ENCODE data around the gene CCDC60.
"Not testable (repeated sequence)": the region's sequence is repeated elsewhere in the genome, so short reads cannot be mapped to it uniquely, and the experiment has no call there.

CCDC60 gene

DNA sequence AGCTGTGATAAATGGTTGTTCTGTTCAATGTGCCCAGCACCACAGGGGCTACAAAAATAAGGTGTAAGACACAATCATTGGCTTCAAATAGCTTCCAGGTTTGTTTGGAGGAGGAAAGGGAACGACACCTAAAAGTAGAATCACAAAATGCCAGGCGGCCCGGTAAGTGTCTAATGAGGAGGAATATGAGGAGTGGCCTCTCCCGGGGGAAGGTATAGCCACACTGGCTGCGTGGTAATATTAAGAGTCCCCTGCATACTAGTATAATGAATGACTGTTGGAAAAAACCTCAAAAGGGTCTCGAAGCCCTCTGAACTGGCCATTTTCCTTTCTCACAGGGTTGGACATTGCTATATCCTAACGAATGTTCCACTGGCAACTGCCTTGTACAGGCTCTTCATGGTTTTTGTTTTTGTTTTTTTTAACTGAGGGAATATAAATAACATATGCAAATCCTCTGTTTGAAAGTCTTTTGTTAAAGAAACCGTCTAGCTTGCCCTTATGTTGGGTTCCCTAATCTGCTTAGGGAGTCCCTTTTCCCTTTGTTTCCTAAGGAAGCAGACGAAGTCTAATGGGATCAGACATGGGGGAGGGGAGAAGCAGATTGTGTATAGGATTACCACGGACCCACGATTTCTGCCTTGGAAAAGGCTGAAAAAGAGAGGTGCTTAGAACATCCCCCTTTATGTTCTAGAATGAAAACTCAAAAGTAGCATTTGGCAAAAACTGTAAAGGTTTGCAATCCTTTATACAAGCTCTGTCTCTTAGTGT, 4.2 kb downstream of the CCDC60 start:
- no peak for DNase-seq (ENCODE audit: low read depth in 1 of 2, low spot score in 1 of 2)

DNA sequence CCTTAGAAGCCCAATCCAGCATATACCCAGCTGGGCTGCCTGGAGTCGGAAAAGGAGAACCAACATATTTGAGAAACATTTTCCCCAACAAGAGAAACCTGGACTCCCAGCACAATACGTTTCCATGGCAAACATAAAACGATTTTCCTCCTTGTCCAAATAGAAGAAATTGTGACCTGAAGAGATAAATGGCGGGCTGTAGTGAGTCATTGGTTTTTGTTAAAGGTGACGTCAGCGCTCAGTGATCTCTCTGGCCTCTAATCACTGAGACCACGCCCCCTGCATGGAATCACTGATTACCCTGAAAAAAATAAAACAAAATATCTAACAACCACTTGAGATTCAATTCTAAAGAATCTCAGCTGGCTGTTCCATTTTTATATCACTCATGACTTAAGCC, 6.0 kb downstream of the CCDC60 start:
- no peak for DNase-seq (ENCODE audit: low read depth in 1 of 2, low spot score in 1 of 2)

DNA sequence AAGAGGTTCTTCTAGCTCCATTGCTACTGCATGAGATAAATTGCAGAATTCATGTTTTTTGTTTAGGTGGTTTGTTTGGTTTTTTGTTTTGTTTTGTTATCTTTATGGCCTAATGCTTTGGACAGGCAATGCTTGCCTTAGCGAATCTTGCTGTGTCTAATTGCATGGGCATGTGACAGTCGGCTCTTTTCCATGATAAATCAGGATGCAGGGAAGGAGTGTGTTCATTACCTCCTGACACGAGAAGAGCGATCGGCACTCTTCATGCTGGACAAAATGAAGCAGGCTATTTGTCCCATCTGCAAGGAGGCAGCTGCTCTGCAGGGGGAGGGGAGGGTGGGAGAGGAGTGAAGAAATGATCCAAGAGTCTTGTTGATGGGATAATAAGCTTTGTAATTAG, 6.5 kb downstream of the CCDC60 start:
- DNase-seq (ENCODE audit: low read depth in 1 of 2, low spot score in 1 of 2): no peak

DNA sequence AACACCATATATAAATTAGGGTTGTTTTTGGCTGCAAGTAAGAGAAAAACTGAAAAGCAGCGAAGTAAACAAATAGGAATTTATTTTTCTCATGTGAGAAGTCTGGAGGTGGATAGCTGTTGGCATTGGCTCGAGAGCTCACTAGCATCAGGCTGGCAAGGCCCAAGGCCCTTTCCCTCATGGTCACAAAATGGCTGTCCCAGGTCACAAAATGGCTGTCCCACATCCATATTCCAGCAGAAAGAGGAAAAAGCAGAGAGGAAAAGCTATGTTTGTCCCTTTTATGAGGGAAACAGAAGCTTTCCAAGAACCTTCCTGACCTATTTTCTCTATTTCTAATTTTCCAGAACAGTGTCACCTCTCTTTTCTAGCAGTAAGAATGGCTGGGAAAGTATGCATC, 7.5 kb downstream of the CCDC60 start:
- DNase-seq (ENCODE audit: low read depth in 1 of 2, low spot score in 1 of 2): no peak

DNA sequence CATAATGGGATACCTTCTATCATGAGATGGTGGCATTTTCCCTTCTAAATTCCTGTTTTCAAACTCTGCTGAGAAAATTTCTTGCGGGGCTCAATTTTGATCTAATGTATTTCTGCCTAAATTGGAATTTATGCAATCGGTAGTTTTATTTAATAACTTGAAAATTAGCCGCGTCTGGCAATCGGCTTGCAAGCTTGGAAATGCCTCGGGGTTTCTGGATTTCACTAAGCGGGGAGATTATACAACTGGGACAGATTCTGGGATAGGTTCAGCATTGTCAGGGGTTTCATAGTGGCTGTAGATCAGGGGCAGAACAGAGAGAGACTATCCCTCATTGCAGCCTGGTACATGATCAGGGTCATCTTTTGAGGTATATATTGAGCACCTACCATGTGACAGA, 8.6 kb downstream of the CCDC60 start:
- no peak for DNase-seq (ENCODE audit: low read depth in 1 of 2, low spot score in 1 of 2)

DNA sequence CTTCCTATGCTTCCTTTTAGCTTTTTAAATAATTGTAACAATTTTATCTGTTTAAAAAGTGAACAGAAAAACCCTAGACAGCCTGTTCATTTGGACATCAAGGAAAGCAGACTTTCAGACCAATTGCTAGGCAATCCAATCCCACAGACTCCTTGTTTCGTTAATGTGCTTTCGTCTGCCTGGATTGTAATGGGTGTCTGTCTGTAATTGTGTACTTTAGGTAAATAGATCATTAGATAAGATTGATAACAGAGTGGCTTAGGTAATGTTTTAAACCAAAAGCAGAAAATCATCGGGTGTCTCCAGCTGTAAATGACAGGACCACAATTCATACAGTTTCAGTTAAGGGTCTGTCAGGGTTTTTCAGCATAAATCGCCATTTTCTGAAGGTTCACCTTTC, 19.6 kb downstream of the CCDC60 start:
- no peak for DNase-seq (ENCODE audit: low read depth in 1 of 2, low spot score in 1 of 2)

DNA sequence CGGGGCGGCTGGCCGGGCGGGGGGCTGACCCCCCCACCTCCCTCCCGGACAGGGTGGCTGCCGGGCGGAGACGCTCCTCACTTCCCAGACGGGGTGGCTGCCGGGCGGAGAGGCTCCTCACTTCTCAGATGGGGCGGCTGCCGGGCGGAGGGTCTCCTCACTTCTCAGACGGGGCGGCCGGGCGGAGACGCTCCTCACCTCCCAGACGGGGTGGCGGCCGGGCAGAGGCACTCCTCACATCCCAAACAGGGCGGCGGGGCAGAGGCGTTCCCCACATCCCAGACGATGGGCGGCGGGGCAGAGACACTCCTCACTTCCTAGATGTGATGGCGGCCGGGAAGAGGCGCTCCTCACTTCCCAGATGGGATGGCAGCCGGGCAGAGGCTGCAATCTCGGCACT, 25.8 kb downstream of the CCDC60 start:
- not testable (repeated sequence) for DNase-seq (ENCODE audit: low read depth in 1 of 2, low spot score in 1 of 2)

DNA sequence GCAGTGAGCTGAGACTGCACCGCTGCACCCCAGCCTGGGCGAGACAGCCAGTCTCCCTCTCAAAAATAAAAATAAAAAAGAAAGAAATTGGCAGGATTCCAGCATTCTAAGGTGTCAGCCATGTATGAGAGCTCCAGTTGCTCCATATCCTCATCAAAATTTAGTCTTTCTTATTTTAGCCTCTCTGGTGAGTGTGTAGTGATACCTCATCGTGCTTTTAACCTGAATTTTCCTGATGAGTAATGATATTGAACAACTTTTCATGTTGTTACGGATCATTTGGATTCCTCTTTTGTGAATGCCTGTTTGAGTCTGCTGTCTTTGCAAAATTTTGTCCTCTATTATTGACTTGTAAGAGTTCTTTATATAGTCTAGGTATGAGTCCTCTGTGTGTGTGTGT, 28.5 kb downstream of the CCDC60 start:
- DNase-seq (ENCODE audit: low read depth in 1 of 2, low spot score in 1 of 2): no peak

DNA sequence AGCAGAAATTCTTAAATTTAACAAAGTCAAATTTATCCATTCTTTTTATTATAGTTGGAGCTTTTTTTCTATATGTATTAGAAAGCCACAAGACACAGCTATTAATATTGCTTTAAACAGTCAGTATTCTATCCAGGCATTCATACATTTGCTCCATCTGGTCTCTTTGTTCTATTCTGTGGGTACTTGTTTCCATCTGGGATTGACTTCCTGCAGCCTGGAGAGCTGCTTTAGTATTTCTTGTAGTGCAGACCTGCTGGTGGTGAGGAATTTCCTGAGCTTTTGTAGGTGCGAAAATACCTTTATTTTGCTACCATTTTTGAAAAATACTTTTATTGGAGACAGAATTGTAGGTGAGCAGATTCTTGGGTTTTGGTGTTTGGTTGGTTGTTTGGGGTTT, 29.0 kb downstream of the CCDC60 start:
- DNase-seq (ENCODE audit: low read depth in 1 of 2, low spot score in 1 of 2): no peak

DNA sequence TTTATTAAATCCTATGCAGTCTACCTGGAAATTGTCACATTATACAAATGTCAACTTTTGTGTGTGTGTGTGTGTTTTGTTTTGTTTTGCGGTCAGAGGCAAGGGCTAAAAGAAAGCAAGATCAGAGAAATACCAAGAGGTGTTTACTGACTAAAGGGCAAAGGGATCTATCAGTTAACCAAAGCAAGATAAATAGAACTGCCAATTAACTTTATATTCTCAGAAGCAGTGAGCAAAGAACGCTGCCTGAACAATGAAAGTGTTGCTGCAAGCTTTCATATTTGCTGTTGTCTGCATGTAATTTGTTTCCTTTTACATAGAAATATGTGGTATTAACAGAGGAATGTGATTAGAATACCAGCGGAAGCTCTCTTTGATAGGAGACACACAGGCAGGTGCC, 30.9 kb downstream of the CCDC60 start:
- DNase-seq (ENCODE audit: low read depth in 1 of 2, low spot score in 1 of 2): no peak

DNA sequence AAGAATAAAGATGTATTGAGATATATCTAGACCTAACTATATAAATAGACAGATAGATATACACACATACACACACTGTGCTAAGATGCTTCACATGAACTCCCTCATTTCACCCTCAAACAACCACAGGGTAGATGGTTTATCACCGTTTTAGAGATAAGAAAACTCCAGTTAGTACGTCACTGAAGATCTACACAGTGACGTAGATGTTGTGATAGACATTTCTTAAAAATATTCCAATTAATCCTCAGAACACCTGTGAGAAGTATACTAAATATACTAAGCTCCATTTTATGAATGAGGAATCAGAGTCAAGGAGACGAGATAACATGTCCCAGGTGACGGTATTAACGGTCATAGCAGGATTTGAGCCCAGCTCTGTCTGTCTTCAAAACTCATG, 31.5 kb downstream of the CCDC60 start:
- DNase-seq (ENCODE audit: low read depth in 1 of 2, low spot score in 1 of 2): no peak

DNA sequence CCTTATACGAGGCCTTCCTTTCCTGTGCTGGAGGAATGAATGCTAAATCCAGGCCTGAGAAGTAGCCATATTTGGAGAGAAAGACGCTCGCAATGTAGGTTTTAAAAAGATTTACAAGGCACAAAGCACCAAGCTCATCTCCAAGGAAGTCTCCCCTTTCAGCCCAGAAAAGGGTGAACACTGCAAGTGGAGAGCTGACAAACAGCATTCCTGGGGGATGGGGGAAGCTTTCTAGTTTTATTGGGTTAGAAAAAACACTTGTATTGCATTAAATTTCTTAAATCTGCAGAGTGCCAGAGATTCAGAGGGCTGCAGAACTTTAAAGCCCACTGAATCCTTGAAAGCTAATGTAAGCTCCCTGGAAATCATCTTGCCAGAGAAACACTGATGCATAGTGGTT, 34.6 kb downstream of the CCDC60 start:
- no peak for DNase-seq (ENCODE audit: low read depth in 1 of 2, low spot score in 1 of 2)

DNA sequence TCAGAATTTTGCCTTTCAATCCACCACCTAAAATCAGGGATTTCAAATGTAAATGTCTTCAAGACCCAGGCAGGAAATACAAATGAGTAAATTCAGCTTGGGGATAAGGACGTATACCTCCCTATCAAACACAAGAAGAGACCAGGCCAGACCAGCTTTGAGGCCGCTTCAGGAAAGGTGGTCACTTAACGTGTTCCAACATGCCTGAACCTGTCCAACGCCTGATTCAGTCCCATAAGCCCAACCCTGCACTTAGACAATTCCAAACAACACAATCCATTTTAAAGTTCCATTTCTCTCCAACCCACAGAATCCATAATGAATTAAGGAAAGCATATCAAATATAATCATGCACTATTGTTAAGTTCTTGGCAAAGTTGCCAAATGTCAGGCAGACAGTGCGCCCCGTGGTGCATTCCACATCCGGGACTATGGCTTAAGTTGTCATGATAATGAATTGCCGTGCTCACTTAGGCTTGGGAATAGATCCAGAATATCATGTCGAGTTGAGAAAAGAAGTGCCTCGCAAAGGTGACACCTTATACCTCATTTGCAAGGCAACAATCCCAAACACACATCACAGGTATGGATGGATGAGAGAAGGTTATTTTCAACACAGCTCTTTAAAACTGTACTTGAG, 35.5 kb downstream of the CCDC60 start:
- no peak for DNase-seq (ENCODE audit: low read depth in 1 of 2, low spot score in 1 of 2)

DNA sequence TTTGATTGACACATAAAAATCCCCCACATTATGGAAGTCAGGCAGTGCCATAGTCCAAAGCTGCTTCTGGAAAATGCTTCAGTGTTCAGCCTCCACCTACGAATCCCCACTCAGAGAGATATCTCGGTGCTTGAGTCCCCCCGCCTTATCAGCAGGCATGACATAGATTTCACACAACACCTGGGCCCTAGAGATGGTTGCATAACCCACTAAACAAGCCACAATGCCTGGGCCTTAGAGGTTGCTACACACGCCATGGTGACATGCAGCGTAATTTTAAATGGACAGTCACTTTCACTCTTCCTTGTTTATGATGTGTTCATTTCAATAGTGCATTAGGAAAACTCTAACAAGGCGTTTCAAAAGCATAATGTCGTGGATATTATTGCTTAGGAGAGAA, 38.0 kb downstream of the CCDC60 start:
- DNase-seq (ENCODE audit: low read depth in 1 of 2, low spot score in 1 of 2): no peak

DNA sequence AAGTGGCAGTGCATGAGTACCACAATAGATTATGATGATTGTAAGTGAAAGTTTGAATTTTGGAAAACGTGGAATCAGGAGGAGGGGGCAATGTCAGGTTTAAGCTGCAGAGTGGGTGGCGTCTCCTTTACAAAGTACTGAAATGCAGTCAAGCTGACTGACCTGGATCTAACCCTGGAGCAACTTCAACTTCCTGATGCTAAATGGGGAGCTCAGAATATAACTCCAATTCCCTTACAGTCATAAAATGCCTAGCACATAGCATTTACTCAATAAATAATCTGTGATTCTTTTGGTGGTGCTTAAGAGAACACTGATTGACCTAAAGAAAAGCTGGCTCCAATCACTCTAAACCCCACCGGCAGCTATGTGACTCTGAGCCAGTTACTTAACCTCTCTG, 38.5 kb downstream of the CCDC60 start:
- no peak for DNase-seq (ENCODE audit: low read depth in 1 of 2, low spot score in 1 of 2)

DNA sequence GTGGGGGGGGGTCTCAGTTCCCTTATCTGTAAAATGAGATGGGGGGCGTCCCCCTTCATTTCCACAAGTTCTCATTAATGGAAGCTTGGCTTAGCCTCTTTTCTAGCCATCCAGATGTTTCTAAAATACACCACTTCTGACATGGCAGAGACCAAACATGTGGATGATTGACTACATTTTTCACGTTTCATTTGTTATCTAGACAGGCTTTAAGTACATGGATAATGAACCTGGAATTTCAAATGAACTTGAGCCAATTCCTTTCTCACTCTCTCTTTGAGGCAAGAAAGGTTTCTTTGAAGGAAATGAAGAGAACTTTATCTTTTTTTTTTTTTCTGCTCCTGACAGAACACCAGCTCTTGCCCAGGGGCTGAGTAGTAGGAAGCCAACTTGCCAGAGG, 39.1 kb downstream of the CCDC60 start:
- DNase-seq (ENCODE audit: low read depth in 1 of 2, low spot score in 1 of 2): no peak

DNA sequence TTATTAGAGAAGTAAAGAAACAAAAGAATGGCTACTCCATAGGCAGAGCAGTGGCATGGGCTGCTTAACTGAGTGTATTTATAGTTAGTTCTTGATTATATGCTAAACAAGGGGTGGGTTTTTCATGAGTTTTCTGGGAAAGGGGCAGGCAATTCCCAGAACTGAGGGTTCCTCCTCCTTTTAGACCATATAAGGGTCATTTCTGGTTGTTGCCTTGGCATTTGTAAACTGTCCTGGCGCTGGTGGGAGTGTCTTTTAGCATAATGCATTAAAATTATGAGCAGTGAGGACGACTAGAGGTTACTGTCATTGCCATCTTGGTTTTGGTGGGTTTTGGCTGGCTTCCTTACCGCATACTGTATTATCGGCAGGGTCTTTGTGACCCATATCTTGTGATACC, 40.1 kb downstream of the CCDC60 start:
- DNase-seq (ENCODE audit: low read depth in 1 of 2, low spot score in 1 of 2): no peak

DNA sequence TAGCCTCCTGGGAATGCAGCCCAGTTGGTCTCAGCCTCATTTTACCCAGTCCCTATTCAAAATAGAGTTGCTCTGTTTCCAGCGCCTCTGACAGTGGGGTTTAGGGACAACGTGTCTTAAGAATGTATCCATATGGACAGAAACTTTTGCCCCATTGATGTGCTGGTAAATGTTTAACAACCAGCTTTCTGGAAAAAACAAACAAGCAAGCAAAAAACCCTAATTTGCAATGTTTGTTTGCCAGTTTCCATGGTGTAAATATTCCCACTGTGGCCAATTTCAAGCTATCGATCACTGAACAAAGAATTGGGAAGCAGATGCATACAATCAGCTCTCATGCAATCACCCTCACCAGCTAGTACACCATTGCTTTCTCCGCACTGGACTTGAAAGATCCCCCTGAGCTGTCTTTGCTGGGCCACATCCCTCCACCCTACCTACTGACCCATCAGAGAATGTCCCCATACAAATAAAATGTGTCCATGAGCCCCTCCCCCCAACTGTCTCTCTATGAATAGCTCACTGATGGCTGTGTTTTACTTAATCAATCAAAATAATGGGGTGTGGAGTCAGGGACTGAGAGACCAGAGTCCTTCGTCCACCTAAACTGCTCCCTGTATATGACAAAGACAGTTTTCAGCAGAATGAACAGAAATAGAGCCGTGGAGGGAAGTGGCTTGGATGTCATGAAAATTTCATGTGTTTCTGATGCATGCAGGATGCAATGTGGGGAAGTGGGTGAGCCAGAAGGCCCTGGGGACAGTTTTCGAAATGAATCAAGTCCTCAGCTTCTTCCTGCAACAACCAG, 40.8 kb downstream of the CCDC60 start:
- DNase-seq (ENCODE audit: low read depth in 1 of 2, low spot score in 1 of 2): no peak

DNA sequence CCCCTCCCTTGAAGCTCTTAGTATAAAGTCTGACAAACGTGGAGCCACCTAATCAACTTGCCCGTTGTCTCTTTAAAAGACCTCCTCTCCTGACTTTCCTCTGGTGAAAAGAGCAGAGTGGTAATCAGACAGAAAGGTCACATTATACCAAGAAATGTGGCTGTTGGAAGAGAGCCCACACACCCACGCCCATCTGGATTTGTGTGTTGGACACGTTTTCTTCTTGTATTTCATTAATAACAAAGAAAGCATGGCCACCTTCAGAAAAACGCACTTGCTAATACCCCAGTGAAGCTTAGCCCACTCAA, 41.3 kb downstream of the CCDC60 start:
- DNase-seq (ENCODE audit: low read depth in 1 of 2, low spot score in 1 of 2): no peak

DNA sequence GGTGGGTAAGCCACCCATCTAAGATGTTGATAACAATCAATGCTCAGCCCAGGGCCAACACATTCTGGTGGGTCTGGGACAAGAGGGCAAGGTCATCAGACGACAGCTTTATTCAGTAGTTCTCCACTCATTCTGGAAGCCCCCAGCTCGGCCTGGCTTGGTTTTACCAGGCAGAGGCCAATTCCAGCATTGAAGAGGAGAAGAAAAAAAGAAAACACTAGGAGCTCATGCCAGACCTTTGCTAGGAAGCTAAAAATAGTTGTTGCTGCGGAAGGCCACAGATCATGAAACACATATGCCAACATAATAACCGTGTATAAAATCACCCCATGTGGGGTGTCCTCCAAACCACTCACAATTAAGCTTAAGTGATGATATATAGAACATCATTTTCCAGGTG, 44.4 kb downstream of the CCDC60 start:
- no peak for DNase-seq (ENCODE audit: low read depth in 1 of 2, low spot score in 1 of 2)

DNA sequence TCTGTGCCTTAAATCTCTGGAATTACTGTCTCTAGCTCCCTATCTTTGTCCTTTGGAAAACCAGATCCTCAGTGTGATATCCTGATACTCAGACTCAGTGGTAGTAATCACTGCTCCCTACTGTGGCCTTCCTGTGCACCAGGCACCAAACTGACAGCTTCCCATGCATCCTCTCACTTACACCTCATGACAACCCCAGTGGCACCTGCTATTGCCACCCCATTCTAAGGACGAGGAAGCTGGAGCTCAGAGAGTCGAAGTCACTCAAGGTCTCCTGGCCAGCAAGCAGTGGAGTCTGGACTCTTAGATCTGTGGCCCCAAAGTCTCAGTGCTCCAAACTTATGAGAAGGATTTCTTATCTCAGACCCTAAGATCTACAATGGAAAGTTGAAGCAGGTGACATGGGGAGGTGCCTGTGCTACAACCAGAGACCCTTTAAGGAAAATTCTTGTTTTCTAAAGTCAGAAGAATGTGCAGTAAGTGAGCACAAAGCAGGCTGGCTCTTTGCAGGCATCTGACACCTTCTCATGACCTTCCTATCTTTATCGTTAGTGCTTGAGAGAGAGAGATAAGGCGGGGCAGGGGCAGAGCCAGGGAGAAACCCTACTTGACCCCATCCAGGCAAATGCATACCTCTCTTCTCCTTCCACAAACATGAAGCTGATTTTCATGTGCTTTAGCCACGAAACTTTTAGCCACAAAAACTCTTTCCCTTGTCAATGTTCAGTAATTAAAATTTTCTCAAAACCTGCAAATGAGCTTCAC, 47.1 kb downstream of the CCDC60 start:
- DNase-seq (ENCODE audit: low read depth in 1 of 2, low spot score in 1 of 2): no peak

DNA sequence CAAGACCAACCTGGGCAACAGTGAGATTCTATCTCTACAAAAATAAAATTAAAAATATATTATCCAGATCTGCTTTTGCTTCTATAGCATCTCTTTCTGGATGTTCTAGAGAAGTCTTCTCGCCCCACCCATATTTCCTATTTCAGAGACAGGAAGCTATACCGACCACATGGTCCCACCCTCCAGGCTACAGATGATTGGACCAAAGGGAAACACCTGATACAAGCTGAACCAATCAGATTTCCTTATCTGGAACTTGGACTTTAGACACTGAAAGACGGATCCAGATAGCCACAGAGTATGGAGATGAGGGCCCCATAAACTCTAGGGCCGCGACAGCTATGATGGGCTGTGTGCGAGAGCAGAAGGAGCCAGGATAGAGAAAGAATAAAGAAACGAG, 48.7 kb downstream of the CCDC60 start:
- no peak for DNase-seq (ENCODE audit: low read depth in 1 of 2, low spot score in 1 of 2)
